22Rv1 (cell line): ENCODE measurements around the gene MRPS33.
"Not testable (repeated sequence)": the region's sequence is repeated elsewhere in the genome, so short reads cannot be mapped to it uniquely, and the experiment has no call there.

Experiments
- H3K27ac ChIP-seq: fragments of 450-650 bp; 2 replicates; pipeline ENCODE4 v1.5.1; 2017
- ZFX ChIP-seq: fragments of 450-650 bp; IDR thresholded peaks from 2 replicates; pipeline ENCODE4 v1.6.1; 2017; ENCODE audit warnings: antibody characterized with exemption, borderline replicate concordance
- TF ChIP-seq, protein P1 (sequence below): fragments of 450-650 bp; IDR thresholded peaks from 2 replicates; pipeline ENCODE4 v1.5.1; 2017; ENCODE audit warnings: mild to moderate bottlenecking

MRPS33 gene

DNA sequence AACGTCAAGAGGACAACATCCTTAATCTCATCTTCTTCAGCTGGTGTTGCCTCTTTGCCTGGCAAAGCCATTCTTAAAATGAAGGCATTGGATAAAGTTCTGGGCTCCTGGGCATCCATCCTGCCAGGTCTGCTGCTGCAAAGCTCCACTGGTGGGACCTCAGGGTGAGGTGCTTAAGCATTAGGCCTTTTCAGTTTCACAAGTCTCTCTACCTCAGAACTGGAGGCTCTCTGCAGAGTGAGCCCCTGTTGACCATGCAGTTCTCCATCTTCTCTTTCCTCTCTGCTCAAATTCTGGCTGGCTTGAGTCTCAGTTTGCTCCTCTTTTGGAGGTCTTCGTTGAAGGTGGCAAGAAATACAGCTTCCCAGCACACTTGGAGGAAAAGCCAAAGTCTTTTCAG lies 47.3 kb downstream of the MRPS33 start:
- no peak for TF ChIP-seq ZFX
- TF ChIP-seq, protein P1, sequence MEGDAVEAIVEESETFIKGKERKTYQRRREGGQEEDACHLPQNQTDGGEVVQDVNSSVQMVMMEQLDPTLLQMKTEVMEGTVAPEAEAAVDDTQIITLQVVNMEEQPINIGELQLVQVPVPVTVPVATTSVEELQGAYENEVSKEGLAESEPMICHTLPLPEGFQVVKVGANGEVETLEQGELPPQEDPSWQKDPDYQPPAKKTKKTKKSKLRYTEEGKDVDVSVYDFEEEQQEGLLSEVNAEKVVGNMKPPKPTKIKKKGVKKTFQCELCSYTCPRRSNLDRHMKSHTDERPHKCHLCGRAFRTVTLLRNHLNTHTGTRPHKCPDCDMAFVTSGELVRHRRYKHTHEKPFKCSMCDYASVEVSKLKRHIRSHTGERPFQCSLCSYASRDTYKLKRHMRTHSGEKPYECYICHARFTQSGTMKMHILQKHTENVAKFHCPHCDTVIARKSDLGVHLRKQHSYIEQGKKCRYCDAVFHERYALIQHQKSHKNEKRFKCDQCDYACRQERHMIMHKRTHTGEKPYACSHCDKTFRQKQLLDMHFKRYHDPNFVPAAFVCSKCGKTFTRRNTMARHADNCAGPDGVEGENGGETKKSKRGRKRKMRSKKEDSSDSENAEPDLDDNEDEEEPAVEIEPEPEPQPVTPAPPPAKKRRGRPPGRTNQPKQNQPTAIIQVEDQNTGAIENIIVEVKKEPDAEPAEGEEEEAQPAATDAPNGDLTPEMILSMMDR, result no peak
- no peak overlapping the region for H3K27ac ChIP-seq

DNA sequence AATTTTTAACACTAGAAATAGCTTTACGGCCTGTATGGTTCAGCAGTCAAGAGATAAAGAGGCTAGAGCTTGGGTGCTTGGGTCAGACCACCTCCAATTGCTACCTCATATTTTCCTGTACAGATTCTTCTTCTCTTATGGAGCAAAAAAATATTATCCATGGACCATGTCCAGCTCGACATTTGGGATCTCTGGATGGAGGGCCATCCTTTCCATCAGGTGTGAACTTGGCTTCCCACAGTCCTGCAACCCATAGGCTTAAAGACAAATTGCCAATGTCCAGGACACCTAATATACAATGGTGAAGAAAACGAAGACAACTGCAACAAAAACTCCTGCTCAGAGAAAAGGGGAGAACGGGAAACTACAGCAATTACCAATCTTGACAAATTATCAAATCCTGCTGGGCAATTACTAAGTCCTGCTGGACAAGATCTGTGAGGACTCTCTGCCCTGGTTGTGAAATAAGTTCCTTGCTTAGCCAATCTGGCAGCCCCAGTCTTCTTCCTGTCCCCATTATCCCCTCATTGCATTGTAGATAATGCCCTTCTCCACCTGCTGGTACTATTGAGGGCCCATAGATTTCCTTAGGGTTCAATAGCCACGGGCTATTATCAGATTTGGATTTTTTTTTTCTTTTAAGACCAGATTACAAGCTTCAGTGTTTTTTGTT lies 48.1 kb downstream of the MRPS33 start:
- TF ChIP-seq, protein P1, result no peak
- no peak for TF ChIP-seq ZFX
- no peak overlapping the region for H3K27ac ChIP-seq

DNA sequence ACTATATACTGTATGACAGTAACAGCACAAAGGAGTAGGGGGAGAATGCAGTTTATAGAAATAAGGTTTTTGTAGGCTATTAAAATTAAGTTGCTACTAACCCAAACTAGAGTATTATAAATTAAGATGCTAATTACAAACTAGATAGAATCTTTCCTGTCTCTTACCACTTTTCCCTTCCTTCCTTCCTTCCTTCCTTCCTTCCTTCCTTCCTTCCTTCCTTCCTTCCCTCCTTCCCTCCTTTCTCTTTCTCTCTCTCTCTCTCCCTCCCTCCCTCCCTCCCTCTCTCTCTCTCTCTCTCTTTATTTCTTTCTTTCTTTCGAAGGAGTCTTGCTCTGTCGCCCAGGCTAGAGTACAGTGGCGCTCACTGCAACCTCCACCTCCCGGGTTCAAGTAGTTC lies 53.6 kb downstream of the MRPS33 start:
- TF ChIP-seq, protein P1, result no peak
- no peak overlapping the region for H3K27ac ChIP-seq

DNA sequence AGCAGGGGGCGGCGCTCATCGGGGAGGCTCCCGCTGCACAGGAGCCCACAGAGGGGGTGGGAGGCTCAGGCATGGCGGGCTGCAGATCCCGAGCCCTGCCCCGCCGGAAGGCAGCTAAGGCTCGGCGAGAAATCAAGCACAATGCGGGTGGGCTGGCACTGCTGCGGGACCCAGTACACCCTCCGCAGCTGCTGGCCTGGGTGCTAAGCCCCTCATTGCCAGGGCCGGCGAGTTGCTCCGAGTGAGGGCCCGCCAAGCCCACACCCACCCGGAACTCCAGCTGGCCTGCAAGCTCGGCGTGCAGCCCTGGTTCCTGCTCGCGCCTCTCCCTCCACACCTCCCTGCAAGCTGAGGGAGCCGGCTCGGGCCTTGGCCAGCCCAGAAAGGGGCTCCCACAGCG lies 57.8 kb downstream of the MRPS33 start:
- H3K27ac ChIP-seq, result not testable (repeated sequence)
